GM21526 (cell line): ENCODE measurements around the gene PDS5B.
"Not testable (repeated sequence)": the region's sequence is repeated elsewhere in the genome, so short reads cannot be mapped to it uniquely, and the experiment has no call there.

Experiments
- ATAC-seq: cut with Tn5 transposase; IDR thresholded peaks from one replicate; pipeline ENCODE4 v1.9.1; 2021; ENCODE audit warnings: moderate library complexity; ENCODE audit not compliant: unreplicated experiment, low FRiP score

The PDS5B gene

DNA sequence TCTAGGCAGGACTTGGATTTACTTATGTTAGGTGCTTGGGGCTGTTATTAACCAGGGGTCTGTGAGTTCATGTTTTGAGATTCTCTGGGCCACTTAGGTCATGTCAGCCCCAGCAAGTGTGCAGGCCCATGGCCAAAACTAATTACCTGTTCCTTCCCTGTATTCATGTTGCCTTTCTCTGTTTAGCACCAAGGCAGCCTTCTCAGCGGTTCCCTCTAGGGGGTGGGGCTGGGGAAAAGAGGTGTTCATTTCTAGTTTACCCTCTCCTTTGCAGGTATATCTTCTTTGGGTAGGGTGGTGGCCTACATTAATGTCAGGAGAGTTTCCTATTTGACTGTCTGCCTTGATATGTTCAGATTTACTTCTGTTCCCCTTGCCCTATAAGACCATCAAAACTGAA is 61.7 kb downstream of the PDS5B start:
- ATAC-seq, result no peak

DNA sequence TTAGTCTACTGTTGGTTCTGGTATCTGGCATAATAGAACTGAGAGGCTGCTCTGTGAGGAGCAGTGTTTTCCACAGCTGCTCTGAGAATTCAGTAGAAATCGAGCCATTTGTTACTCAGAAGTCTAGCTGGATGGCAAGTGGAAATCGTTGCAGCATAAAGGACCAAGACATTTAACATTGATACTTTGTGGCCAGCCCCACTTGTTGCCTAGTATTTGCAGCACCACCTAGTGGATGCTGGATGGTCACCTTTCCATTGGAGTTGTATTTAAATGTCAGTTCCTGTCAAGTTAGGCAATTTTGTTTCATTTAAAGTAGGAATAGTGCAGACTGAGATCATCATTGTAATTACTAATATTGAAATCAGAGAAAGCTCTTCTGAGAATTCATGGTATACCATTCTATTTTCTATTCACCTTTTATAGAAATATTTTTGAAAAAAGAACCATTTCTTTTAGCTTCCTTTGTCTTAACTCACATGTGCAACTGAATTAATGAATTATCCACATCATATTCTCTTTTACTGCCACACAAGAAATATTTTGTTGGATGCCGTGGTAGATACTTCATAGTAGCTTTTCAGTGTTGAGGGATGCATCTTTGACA is 64.6 kb downstream of the PDS5B start:
- ATAC-seq, result peak; percentile 64

DNA sequence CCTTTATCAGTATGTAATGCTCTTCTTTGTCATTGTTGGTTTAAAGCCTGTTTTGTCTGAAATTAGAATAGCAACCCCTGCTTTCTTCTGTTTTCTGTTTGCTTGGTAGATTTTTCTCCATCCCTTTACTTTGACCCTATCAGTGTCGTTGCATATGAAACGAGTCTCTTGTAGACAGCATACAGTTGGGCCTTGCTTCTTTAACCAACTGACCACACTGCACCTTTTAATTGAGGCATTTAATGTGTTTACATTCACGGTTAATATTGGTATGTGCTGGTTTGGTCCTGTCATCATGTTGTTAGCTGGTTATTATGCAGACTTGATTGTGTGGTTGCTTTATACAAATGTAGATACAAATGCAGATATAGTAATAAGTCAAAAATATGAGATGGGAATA is 71.1 kb downstream of the PDS5B start:
- no peak for ATAC-seq

DNA sequence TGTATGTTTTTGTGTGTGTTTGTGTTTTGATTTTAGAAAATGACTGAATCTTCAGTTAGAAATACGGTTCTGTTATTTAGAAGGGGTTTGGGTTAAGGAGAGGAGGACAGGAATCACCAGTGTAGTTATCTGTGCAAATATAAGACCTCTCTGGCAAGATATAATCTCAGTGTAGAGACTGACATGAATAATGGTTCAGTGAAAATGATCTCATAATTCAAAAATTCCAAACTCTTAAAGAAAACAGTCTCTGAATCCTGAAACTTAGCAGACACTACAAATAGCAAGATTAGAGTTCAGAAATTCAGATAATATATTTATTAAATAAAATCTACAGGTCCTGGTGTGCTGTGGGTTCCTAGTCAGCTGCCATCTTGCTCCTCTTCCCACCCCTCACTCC is 73.5 kb downstream of the PDS5B start:
- ATAC-seq, result no peak

DNA sequence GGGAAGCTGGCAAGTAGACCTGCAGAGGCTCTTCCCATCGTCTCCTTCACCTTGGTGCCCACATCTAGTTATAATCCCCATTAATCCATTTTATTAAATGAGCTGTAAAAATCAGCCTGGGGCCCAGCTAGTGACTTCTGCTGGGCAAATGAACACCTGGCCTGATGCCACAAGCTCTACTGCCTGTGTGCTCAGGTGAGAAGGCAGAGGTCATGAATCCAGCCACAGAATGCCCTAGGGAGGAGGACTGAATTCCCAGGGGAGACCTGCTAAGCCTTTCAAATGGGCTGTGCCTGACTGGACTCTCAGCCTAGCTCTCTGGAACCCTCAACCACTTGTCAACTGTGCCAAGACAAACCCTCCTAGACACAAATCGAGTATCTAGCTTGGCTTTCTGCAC is 74.0 kb downstream of the PDS5B start:
- ATAC-seq, result no peak

DNA sequence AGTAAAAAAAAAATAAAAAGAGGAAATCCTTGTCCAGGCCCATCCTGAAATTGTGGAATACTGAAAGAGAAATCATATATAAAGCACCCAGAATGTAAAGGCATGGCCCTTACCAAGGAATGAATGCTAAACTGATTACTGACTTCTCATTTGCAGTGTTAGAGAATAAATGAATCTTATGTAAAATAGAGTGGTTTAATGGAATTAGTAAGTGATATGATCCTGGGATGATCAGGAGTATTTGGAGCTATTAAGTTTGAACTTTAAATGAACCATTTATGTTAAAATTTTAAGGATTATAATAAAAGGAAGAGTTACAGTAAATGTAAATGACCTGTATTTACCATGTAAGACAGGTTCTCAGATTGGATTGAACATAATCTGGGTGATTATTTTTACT is 75.4 kb downstream of the PDS5B start:
- ATAC-seq, result no peak

DNA sequence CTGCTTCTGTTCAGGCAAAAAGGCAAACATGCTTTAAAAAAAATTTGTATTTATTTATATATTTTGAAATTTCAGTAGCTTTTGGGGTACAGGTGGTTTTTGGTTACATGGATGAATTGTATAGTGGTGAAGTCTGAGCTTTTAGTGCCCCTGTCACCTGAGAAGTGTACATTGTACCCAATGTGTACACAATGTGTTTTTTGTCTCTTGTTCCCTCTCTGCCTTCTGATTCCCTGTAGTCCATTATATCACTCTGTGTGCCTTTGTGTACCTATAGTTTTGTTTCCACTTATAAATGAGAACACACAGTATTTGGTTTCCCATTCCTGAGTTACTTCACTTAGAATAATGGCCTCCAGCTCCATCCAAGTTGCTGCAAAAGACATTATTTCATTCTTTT is 77.4 kb downstream of the PDS5B start:
- no peak for ATAC-seq

DNA sequence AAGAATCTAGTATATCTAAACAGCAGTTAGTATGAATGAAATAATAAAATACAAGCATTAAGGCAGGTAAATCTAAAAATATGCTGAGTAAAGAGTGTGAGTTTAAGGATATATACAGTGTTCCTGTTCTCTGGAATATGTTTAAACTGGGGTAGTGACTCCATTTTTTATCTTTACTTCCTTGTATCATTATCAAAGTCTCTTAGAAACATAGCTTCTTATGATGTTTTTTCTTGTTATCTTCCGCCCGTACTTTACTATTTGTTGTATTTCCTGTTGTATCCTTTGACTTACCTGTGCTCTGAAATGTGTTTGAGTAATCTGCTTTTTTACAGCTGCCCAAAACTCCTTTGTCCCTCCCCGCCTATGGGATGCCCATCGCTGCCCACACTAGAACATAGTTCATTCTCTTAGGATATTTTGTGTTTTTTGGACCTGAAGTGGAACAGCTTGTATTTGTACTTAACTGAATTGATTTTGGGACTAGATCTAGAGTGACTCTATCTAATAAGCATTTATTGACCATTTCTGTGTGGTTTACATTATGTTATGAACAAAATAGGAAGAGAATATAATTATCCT is 80.8 kb downstream of the PDS5B start:
- ATAC-seq, result no peak

DNA sequence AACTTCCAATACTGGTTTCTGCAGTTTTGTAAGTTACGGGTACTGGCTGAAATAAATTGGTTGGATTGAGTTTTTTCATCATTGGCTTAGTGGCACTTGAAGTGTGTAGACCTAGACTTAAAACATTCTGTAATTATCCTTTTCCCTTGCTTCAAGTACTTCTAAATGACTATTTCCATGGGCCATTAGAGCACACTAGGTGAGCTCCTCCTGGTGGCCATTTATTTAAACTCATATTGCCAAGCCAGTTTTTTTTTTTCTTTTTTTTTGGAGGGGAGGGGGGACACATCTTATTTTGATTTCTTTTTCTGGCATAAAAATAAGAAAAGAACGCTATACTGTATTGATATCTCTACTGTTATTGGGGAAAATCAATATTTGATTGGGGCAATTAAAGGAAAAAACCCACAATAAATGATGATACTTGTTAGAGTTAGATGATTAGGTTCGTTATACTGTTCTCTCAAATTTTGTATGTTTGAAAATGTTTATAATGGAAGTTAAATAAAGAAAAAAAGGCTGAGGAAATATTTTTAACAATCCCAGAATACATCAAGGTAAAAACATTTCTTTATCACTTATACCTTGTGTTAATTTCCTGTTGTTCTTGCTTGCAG is 82.9 kb downstream of the PDS5B start:
- ATAC-seq, result no peak

DNA sequence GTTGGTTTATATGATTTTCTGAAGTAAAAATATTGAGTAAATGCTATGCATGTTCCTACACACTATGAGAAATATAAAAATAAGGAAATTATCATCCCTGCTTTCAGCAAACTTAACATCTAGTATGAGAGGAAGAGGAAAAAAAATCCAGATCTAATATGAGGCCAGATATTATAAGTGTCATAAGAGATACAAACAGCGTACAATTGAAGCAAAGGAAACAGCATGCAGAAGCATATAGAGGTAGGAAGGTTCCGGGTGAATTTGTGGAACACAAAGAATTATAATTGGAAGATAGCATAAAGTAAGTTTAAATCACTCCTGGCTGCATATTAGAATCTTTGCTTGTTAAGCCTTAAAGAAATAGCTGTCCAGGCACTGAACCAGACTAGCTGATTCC is 88.3 kb downstream of the PDS5B start:
- no peak for ATAC-seq

DNA sequence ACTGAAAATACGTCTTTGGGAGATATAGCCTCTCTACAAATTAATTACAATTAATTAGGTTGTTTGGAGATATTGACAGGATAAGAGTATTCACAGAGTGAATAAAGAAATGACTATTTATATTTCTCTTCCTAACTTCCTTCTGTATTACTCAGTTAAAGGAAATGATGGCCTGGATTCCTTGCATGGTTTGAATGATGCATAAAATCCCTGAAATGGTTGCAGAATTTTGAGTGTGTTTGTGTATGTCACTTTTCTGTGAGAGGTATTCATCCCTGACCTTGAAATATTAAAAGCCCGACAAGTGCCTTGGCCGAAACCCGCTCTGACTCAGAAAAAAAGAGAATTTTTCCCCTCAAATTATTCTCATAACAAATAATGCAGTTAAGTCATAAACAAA is 90.0 kb downstream of the PDS5B start:
- ATAC-seq, result no peak

DNA sequence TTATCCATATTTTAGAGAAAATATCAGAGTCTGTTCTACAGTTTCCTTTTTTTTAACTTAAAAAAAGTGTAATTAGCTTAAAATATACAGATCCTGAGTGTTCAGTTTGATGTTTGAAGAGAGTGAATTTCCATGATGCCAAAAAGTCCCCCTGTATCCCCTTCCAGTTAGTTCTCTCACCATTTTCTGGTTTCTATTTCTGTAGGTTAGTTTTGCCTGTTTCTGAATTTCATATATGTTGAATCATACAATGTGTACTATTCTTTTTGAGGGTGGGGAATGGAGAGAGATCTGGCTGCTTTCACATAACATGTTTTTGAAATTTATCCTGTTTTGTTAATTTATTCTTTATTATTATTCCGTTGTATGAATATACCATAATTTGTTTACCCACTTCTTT is 95.9 kb downstream of the PDS5B start:
- ATAC-seq, result no peak

DNA sequence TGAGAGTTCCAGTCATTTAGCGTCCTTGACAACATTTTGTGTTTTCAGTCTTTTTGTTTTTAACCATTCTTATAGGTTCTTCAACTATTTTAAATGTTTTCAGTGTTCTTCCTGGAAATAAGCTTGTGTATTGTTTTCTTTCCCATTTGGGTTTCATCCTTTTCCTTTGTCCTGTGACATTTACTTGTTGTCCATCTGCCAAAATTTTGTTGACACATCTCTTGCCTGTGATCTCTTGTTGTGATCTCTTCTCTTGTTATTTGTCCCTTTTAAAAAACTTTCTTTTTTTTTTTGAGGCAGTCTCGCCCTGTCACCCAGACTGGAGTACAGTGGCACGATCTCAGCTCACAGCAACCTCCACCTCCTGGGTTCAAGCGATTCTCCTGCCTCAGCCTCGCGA is 96.5 kb downstream of the PDS5B start:
- no peak for ATAC-seq

DNA sequence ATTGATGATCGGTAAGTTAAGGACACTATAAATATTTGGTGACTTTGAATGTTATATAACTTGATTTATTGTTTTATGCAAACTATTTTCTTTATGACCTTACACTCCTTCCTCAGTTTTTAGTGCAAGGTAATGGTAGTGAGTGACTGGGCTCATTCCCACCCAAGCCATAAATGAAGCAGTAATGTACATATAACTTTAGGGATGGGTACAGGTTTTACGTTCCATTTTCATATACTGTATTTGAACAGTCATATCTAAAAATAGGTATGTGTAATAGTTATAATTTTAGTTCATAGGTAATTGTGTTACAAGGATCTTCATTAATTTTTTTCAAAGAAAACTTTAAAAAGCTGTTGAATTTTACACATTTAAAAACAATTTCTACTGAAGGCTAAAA is 101.0 kb downstream of the PDS5B start:
- ATAC-seq, result no peak

DNA sequence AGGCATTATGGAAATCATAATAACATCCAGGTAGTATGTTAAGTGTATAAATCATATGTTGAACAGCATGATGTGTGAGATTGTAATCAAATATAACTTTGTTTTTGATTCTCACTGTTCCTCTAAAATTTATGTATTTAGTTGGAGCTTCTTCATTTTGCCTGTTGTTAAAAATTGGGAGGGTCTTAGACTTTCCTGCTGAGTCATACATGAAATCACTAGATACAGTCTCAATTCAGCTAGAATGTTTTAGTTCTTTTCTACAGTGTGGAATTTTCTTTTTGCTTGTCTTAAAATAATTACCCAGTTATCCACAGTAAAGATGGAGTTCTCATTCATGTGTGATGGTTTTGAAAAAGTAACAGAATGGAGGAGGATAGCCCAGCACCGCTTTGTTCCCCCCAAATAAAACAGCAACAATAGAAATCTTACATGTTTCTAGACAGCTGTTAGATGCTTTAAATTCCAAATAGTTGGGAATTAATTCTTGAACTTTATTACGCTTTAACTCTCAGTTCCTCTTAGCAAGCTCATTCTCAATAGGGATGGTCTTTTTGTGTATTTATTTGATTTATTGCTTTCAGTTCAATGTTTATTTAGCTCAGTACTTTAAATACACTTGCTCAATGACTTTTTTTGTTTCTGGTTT is 109.5 kb downstream of the PDS5B start:
- no peak for ATAC-seq

DNA sequence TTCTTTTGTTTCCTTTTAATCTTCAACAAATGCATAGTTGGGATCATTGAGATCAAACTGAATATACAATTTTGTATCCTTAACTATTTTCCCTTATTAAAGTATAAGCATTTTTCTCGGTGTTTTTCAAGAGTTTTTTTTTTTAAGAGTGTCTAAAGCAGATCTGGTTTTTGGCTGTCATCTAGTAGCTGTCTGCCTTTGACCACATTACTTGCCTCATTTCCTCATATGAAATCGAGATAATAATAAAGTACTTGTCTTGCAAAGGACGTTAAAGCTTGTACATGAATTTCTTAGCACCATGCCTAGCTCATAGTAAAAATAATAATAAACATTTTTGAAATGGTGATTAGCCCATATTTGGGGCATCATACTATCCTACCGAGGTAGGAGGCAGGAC is 121.2 kb downstream of the PDS5B start:
- ATAC-seq, result no peak

DNA sequence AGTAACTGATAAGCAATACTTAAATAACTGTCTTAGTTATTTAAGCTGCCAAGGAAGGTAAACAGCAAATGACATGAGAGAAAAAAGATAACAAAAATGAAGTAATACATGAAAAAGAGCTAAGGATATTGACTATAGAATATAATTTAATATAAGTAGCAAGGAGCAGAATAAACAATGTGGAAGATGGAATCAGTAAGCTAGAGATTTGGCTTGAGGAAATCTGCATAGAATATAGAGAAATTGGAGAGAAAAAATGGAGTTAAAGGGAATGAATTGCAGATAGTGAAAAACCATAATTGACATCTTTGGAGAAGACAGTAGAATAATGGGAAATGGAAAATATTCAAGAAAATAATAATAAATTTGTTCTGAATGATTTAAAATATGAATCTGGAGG is 127.1 kb downstream of the PDS5B start:
- no peak for ATAC-seq

DNA sequence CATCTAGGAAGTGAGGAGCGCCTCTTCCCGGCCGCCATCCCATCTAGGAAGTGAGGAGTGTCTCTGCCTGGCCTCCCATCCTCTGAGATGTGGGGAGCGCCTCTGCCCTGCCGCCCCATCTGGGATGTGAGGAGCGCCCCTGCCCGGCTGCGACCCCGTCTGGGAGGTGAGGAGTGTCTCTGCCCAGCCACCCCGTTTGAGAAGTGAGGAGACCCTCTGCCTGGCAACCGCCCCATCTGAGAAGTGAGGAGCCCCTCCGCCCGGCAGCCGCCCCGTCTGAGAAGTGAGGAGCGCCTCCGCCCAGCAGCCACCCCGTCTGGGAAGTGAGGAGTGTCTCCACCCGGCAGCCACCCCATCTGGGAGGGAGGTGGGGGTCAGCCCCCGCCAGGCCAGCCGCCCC is 129.9 kb downstream of the PDS5B start:
- ATAC-seq, result not testable (repeated sequence)

DNA sequence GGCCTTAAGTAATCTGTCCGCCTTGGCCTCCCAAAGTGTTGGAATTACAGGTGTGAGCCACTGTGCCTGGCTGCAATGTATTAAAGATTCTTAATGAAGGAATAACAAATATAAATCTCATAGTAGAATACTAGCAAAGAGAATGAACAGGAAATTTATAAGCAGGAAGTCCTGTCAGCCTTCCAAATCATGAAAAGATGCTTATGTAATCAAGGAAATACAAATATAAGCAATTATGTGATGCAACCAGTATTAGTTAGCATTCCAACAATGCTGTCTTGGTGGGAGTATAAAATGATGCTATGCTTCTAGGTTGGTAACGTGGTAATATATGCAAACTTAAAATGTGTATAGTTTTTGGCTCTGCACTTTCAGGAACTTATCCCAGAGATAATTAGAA is 133.8 kb downstream of the PDS5B start:
- no peak for ATAC-seq

DNA sequence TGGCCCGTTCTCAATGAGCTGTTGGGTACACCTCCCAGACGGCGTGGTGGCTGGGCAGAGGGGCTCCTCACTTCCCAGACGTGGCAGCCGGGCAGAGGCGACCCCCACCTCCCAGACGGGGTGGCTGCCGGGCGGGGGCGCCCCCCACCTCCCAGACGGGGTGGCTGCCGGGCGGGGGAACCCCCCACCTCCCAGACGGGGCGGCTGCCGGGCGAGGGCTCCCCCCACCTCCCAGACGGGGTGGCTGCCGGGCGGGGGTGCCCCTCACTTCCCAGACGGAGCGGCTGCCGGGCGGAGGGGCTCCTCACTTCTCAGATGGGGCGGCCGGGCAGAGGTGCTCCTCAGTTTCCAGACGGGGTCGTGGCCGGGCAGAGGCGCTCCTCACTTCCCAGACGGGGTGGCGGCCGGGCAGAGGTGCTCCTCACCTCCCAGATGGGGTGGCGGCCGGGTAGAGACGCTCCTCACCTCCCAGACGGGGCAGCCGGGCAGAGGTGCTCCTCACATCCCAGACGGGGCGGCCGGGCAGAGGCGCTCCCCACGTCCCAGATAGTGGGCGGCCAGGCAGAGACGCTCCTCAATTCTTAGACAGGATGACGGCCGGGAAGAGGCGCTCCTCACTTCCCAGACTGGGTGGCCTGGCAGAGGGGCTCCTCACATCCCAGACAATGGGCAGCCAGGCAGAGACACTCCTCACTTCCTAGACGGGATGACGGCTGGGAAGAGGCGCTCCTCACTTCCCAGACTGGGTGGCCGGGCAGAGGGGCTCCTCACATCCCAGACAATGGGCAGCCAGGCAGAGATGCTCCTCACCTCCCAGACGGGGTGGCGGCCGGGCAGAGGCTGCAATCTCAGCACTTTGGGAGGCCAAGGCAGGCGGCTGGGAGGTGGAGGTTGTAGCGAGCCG is 135.1 kb downstream of the PDS5B start:
- not testable (repeated sequence) for ATAC-seq

DNA sequence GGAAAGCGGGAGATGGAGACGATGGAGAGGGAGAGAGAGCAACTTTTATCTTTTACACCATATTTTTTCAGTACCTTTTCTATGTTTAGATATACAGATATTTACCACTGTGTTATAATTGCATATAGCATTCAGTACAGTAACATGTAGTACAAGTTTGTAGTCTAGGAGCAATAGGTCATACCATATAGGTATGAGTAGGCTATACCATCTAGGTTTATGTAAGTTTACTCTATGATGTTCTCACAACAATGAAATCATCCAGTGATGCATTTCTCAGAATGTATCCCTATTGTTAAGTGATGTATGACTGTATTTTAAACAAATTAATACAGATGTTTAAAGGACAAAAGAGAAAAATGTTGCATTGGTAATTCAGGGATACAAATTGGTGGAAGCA is 136.1 kb downstream of the PDS5B start:
- no peak for ATAC-seq
